ENCODE results near the gene SUV39H2. TPM values are rescaled to one million over a fixed set of nuclear protein-coding genes. Genes with fewer than 3 reads are reported as not detected.
"Not testable (repeated sequence)": the region's sequence is repeated elsewhere in the genome, so short reads cannot be mapped to it uniquely, and the experiment has no call there.

SUV39H2 gene
- total RNA-seq, 2 donors from 2014 or later = 0.95 to 12.2 TPM

- no peak for DNase-seq (ENCODE audit: low spot score)
- H3K9me3 ChIP-seq = no peaks in the 10 kb centered on the region
- peaks cover 2% of the 10 kb centered on the region for H3K36me3 ChIP-seq
- H3K4me1 ChIP-seq (ENCODE audit: control insufficient read depth in 1 of 2, low read depth in 2 of 2) = no peaks in the 10 kb centered on the region
- H3K4me3 ChIP-seq = no peak overlapping the region
- no peaks in the 10 kb centered on the region for H3K27me3 ChIP-seq (replicated peaks; ENCODE audit: insufficient read depth)
- H3K27ac ChIP-seq = no peak overlapping the region
- ATAC-seq (ENCODE audit: insufficient number of reproducible peaks, low FRiP score, low read depth) = no peak
- no peak for TF ChIP-seq CTCF (IDR thresholded peaks at IDR 0.05)
Observed at GRCh38 chr10:14905890-14906289, 27.2 kb downstream of the SUV39H2 start.

GRCh38 chr10:14906765-14907164 is 28.1 kb downstream of the SUV39H2 start:
- ATAC-seq (ENCODE audit: insufficient number of reproducible peaks, low FRiP score, low read depth) = no peak
- Histone ChIP-seq H3K36me3 (peaks cover 9% of the 10 kb centered on the region), H3K9me3 (no peaks in the 10 kb centered on the region), H3K27ac (no peak overlapping the region), H3K4me1 (ENCODE audit: control insufficient read depth in 1 of 2, low read depth in 2 of 2) (no peaks in the 10 kb centered on the region), H3K27me3 (replicated peaks; ENCODE audit: insufficient read depth) (no peaks in the 10 kb centered on the region), H3K4me3 (no peak overlapping the region)
- no peak for TF ChIP-seq CTCF (IDR thresholded peaks at IDR 0.05)
- DNase-seq (ENCODE audit: low spot score) = no peak

- H3K27ac ChIP-seq; DNase-seq (ENCODE audit: low spot score); H3K4me1 ChIP-seq (ENCODE audit: control insufficient read depth in 1 of 2, low read depth in 2 of 2); H3K4me3 ChIP-seq; H3K27me3 ChIP-seq (replicated peaks; ENCODE audit: insufficient read depth); ATAC-seq (ENCODE audit: insufficient number of reproducible peaks, low FRiP score, low read depth); H3K9me3 ChIP-seq: not testable (repeated sequence)
- H3K36me3 ChIP-seq = peaks cover 12% of the 10 kb centered on the region
Observed at GRCh38 chr10:14907591-14907990, 28.9 kb downstream of the SUV39H2 start.

- DNase-seq (ENCODE audit: low spot score) = no peak
- no peak overlapping the region for H3K4me3 ChIP-seq
- H3K36me3 ChIP-seq = peaks cover 17% of the 10 kb centered on the region
- H3K27me3 ChIP-seq (replicated peaks; ENCODE audit: insufficient read depth) = no peaks in the 10 kb centered on the region
- ATAC-seq (ENCODE audit: insufficient number of reproducible peaks, low FRiP score, low read depth) = no peak
- H3K27ac ChIP-seq = no peak overlapping the region
- H3K4me1 ChIP-seq (ENCODE audit: control insufficient read depth in 1 of 2, low read depth in 2 of 2) = no peaks in the 10 kb centered on the region
- H3K9me3 ChIP-seq = no peaks in the 10 kb centered on the region
- no peak for TF ChIP-seq CTCF (IDR thresholded peaks at IDR 0.05)
Observed at GRCh38 chr10:14909101-14909500, 30.4 kb downstream of the SUV39H2 start.

- Histone ChIP-seq H3K4me3 (no peak overlapping the region), H3K27me3 (replicated peaks; ENCODE audit: insufficient read depth) (no peaks in the 10 kb centered on the region), H3K4me1 (ENCODE audit: control insufficient read depth in 1 of 2, low read depth in 2 of 2) (no peaks in the 10 kb centered on the region), H3K27ac (no peak overlapping the region), H3K36me3 (peaks cover 18% of the 10 kb centered on the region), H3K9me3 (no peaks in the 10 kb centered on the region)
- TF ChIP-seq CTCF (IDR thresholded peaks at IDR 0.05) = no peak
- no peak for DNase-seq (ENCODE audit: low spot score)
- no peak for ATAC-seq (ENCODE audit: insufficient number of reproducible peaks, low FRiP score, low read depth)
Observed at GRCh38 chr10:14910953-14911352, 32.3 kb downstream of the SUV39H2 start.

GRCh38 chr10:14911801-14912200 is 33.1 kb downstream of the SUV39H2 start:
- TF ChIP-seq CTCF (IDR thresholded peaks at IDR 0.05) = no peak
- DNase-seq (ENCODE audit: low spot score) = no peak
- Histone ChIP-seq H3K4me3 (no peak overlapping the region), H3K4me1 (ENCODE audit: control insufficient read depth in 1 of 2, low read depth in 2 of 2) (no peaks in the 10 kb centered on the region), H3K27ac (no peak overlapping the region), H3K36me3 (peaks cover 22% of the 10 kb centered on the region), H3K27me3 (replicated peaks; ENCODE audit: insufficient read depth) (no peaks in the 10 kb centered on the region), H3K9me3 (no peaks in the 10 kb centered on the region)
- no peak for ATAC-seq (ENCODE audit: insufficient number of reproducible peaks, low FRiP score, low read depth)

All from thoracic aorta (tissue), 2 donors.